IPS-NIHi7 (cell line): Measurements from ENCODE around the gene ACAN.
"Not testable (repeated sequence)": the region's sequence is repeated elsewhere in the genome, so short reads cannot be mapped to it uniquely, and the experiment has no call there.

Experiments
- DNase-seq: peaks from one replicate; pipeline ENCODE4 v3.0.0; 2012; ENCODE audit warnings: mixed read lengths; ENCODE audit errors: extremely low spot score

The ACAN gene

DNA sequence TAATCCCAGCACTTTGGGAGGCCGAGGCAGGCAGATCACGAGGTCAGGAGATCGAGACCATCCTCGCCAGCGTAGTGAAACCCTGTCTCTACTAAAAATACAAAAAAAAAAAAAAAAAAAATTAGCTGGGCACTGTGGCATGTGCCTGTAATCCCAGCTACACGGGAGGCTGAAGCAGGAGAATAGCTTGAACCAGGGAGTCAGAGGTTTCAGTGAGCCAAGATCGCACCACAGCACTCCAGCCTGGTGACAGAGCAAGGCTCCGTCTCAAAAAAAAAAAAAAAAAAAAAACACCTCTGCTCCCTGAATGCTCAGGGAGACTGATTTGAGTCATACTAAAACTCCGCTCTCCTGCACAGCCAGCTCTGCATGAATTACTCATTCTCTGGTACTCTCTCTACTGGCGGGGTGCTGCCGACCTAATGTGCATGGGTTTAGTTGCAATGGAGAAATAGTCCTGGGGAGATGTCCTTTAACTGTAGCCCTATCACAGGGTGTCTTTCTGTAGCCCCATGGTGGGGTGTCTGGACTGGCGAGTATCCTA, 117.7 kb downstream of the ACAN start:
- not testable (repeated sequence) for DNase-seq
